Lower lobe of right lung (tissue), 2 donors: ENCODE measurements around the gene GYG1. TPM values are rescaled to one million over a fixed set of nuclear protein-coding genes. Genes with fewer than 3 reads are reported as not detected.

Source experiments
- ATAC-seq, 2 donors: fragments of 200-7000 bp; cut with Tn5 transposase; one replicate each; pipeline ENCODE4 v1.9.1; 2020 to 2022; ENCODE audit warnings: mild to moderate bottlenecking in 2 of 2, moderate library complexity in 2 of 2
- DNase-seq: peaks from one replicate; pipeline ENCODE4 v3.0.0-alpha.2; 2020
- H3K27ac ChIP-seq: fragments of 200-600 bp; one replicate; pipeline ENCODE4 v1.8.0; 2022
- H3K27me3 ChIP-seq: fragments of 200-600 bp; one replicate; pipeline ENCODE4 v1.8.0; 2022; ENCODE audit warnings: low read depth
- H3K36me3 ChIP-seq: fragments of 200-600 bp; one replicate; pipeline ENCODE4 v1.8.0; 2022; ENCODE audit warnings: mild to moderate bottlenecking
- H3K4me1 ChIP-seq: fragments of 200-600 bp; one replicate; pipeline ENCODE4 v1.8.0; 2022
- H3K4me3 ChIP-seq: fragments of 200-600 bp; one replicate; pipeline ENCODE4 v1.8.0; 2022; ENCODE audit warnings: mild to moderate bottlenecking
- H3K9me3 ChIP-seq: fragments of 200-600 bp; one replicate; pipeline ENCODE4 v1.8.0; 2022
- CTCF ChIP-seq: fragments of 200-600 bp; IDR thresholded peaks from one replicate; pipeline ENCODE4 v1.8.0; 2022; ENCODE audit warnings: antibody characterized with exemption, mild to moderate bottlenecking
- intact Hi-C: fragments of 100-400 bp; cut with DNase I; formaldehyde crosslinking; loops from one replicate; pipeline ENCODE4 v1.11.0; 2022
- total RNA-seq: library from RNA; stranded (reverse); fragmentation: NEBNext Ultra II Directional; extraction: Animal tissue kit (Norgen Biotek cat#: 25700); gene quantifications from one replicate; pipeline ENCODE4 v1.2.1, GENCODE V29; 2021
- donor health status: DM: no; HTN: yes; CAD: no; lungs with severe emphysema.

Gene GYG1
- total RNA-seq, 1 donor from 2014 or later = 51.3 TPM

DNA sequence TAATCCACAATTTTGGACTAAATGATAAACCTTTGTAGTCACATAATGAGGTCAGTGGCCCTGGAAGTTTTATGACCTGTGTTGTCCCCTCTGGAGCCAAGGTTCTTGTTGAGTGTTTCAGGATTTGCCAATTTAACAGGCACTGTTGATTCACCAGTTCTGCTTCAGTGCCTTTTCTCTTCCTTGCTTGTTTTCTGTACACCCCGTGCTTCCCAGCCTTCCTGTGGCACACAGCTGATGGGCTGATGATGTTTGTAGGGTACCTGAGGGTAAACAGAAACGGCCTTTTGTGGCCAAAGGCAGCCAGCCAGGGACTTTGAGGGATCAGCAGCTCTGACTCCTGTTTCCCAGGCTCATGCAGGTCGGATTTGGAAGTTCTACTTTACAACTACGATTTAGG is 13.3 kb downstream of the GYG1 start:
- H3K27me3 ChIP-seq = no peaks in the 10 kb centered on the region
- H3K9me3 ChIP-seq = no peaks in the 10 kb centered on the region
- H3K4me1 ChIP-seq = no peaks in the 10 kb centered on the region
- TF ChIP-seq CTCF = no peak
- ATAC-seq (no peak), DNase-seq (no peak)
- no peak overlapping the region for H3K4me3 ChIP-seq
- no peak overlapping the region for H3K27ac ChIP-seq
- intact Hi-C loops = no loop called here
- H3K36me3 ChIP-seq = peaks cover 45% of the 10 kb centered on the region

DNA sequence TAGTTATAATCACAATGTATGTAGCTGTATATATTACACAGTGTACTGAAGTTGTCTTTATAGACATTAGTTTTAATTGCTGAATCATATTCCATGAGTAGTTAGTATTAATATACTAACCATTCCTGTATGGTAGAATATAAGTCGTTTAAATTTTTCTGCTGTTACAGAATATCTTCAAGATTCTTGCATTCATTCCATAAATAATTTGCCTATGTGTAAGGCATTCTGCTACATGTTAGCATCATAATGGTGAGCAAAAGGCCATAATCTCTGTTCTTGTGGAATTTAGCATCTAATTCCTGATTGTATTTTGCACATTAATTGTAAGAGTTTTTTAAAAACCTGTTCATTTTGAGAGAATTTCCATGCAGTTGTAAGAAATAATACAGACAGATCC is 14.1 kb downstream of the GYG1 start:
- intact Hi-C loops = no loop called here
- no peak for TF ChIP-seq CTCF

GRCh38 chr3:149007567-149008257 is 16.4 kb downstream of the GYG1 start:
- peaks cover 63% of the 10 kb centered on the region for H3K36me3 ChIP-seq
- intact Hi-C loops = no loop called here
- H3K9me3 ChIP-seq = no peaks in the 10 kb centered on the region
- H3K27ac ChIP-seq = no peak overlapping the region
- no peak for DNase-seq
- no peaks in the 10 kb centered on the region for H3K27me3 ChIP-seq
- H3K4me1 ChIP-seq = peaks cover 14% of the 10 kb centered on the region
- H3K4me3 ChIP-seq = no peak overlapping the region
- no peak for TF ChIP-seq CTCF
- ATAC-seq = no peak

More for the DNA sequence above, 14.1 kb downstream of the GYG1 start:
- Histone ChIP-seq H3K9me3 (no peaks in the 10 kb centered on the region), H3K4me1 (peaks cover 3% of the 10 kb centered on the region), H3K27ac (no peak overlapping the region), H3K27me3 (no peaks in the 10 kb centered on the region), H3K4me3 (no peak overlapping the region), H3K36me3 (peaks cover 49% of the 10 kb centered on the region)
- no peak for ATAC-seq
- DNase-seq = no peak

DNA sequence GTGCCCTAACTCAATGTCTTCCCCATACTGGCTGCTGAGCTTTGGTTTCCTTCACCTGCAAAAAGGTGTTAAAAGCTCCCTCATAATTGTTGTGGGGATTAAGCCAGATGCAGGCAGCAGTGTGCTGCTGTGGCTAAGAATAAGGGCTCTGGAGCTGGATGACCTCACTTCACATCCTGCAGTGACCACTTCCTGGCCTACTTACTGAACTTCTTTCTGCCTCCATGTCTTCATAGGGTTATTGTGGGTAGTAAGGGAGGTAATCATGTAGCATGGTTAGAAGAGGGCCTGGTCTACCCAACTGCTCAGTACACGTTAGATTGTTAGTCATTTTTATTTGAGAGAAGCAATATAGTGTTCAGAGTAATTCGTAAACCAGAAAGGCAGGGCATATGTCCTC is 18.4 kb downstream of the GYG1 start:
- H3K9me3 ChIP-seq = no peaks in the 10 kb centered on the region
- no peak for TF ChIP-seq CTCF
- peaks cover 14% of the 10 kb centered on the region for H3K4me1 ChIP-seq
- no peak overlapping the region for H3K4me3 ChIP-seq
- peaks cover 69% of the 10 kb centered on the region for H3K36me3 ChIP-seq
- intact Hi-C loops = no loop called here
- DNase-seq = no peak
- no peak overlapping the region for H3K27ac ChIP-seq
- no peaks in the 10 kb centered on the region for H3K27me3 ChIP-seq
- peak; percentile 43 to 62 for ATAC-seq

- intact Hi-C loops = no loop called here
- no peak for TF ChIP-seq CTCF
- peaks cover 19% of the 10 kb centered on the region for H3K4me1 ChIP-seq
- peaks cover 67% of the 10 kb centered on the region for H3K36me3 ChIP-seq
- H3K9me3 ChIP-seq = no peaks in the 10 kb centered on the region
- ATAC-seq (no peak), DNase-seq (no peak)
- H3K27ac ChIP-seq = no peak overlapping the region
- no peaks in the 10 kb centered on the region for H3K27me3 ChIP-seq
- H3K4me3 ChIP-seq = no peak overlapping the region
These were observed 19.2 kb downstream of the GYG1 start for GRCh38 chr3:149010504-149010951.
